ENCODE measurements around the gene CD3G. TPM values are rescaled to one million over a fixed set of nuclear protein-coding genes. Genes with fewer than 3 reads are reported as not detected.
A peak's percentile ranks its signal among the peaks of the same experiment; 100 is the strongest.

Gene CD3G
- total RNA-seq = under 1 TPM in 1 of 2 donors, not detected in 1; 0.24 TPM

DNA sequence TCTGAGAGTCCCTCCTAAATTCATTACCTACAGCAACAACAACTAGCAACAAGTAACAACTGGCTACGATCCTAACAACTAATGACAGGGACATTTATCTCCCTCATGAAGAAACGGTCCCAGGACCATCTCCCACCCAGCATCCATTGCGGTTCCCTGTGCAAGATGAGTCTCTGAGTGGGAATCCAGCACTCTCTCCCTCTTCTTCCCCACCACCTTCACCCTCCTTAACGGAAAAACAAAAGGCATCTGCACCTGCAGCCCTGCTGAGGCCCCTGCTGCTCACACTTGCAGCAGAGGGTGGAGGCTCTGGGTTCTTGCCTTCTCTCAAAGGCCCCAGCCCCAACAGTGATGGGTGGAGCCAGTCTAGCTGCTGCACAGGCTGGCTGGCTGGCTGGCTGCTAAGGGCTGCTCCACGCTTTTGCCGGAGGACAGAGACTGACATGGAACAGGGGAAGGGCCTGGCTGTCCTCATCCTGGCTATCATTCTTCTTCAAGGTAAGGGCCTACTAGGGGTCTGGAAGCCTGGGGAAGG, at the start of gene CD3G:
CD3G (plus strand) TSS at position 364 of the 535 bp plus-strand sequence; CDS start at position 444, 80 bp downstream.
- H3K4me3 ChIP-seq = no peak within 1 kb of the TSS
- no peaks in the 10 kb centered on the region for H3K9me3 ChIP-seq
- H3K4me1 ChIP-seq = no peaks in the 10 kb centered on the region
- TF ChIP-seq, protein P1, sequence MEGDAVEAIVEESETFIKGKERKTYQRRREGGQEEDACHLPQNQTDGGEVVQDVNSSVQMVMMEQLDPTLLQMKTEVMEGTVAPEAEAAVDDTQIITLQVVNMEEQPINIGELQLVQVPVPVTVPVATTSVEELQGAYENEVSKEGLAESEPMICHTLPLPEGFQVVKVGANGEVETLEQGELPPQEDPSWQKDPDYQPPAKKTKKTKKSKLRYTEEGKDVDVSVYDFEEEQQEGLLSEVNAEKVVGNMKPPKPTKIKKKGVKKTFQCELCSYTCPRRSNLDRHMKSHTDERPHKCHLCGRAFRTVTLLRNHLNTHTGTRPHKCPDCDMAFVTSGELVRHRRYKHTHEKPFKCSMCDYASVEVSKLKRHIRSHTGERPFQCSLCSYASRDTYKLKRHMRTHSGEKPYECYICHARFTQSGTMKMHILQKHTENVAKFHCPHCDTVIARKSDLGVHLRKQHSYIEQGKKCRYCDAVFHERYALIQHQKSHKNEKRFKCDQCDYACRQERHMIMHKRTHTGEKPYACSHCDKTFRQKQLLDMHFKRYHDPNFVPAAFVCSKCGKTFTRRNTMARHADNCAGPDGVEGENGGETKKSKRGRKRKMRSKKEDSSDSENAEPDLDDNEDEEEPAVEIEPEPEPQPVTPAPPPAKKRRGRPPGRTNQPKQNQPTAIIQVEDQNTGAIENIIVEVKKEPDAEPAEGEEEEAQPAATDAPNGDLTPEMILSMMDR (IDR thresholded peaks at IDR 0.05) = no peak
- no peaks in the 10 kb centered on the region for H3K27me3 ChIP-seq
- no peaks in the 10 kb centered on the region for H3K36me3 ChIP-seq
- H3K27ac ChIP-seq = no peak within 1 kb of the TSS
- DNase-seq (ENCODE audit: low spot score) = no peak

GRCh38 chr11:118295199-118295598, 48.9 kb upstream of the CD3G start:
- Histone ChIP-seq H3K9me3 (no peaks in the 10 kb centered on the region), H3K4me1 (no peaks in the 10 kb centered on the region)

GRCh38 chr11:118295815-118296454, 48.2 kb upstream of the CD3G start:
- H3K4me1 ChIP-seq = no peaks in the 10 kb centered on the region
- no peaks in the 10 kb centered on the region for H3K27me3 ChIP-seq

More at GRCh38 chr11:118295199-118295598, 48.9 kb upstream of the CD3G start:
- H3K27me3 ChIP-seq = no peaks in the 10 kb centered on the region
- H3K36me3 ChIP-seq = no peaks in the 10 kb centered on the region
- no peak overlapping the region for H3K4me3 ChIP-seq
- DNase-seq (ENCODE audit: low spot score) = no peak
- TF ChIP-seq, protein P1 (IDR thresholded peaks at IDR 0.05) = no peak
- H3K27ac ChIP-seq = no peak overlapping the region

GRCh38 chr11:118301600-118302195, 42.4 kb upstream of the CD3G start:
- DNase-seq (ENCODE audit: low spot score) = no peak
- no peaks in the 10 kb centered on the region for H3K9me3 ChIP-seq
- no peaks in the 10 kb centered on the region for H3K4me1 ChIP-seq
- TF ChIP-seq, protein P1 (IDR thresholded peaks at IDR 0.05) = no peak
- no peak overlapping the region for H3K4me3 ChIP-seq
- H3K27me3 ChIP-seq = no peaks in the 10 kb centered on the region
- no peaks in the 10 kb centered on the region for H3K36me3 ChIP-seq
- no peak overlapping the region for H3K27ac ChIP-seq

More at GRCh38 chr11:118295815-118296454, 48.2 kb upstream of the CD3G start:
- H3K36me3 ChIP-seq = no peaks in the 10 kb centered on the region
- H3K27ac ChIP-seq = no peak overlapping the region
- no peak overlapping the region for H3K4me3 ChIP-seq
- no peak for DNase-seq (ENCODE audit: low spot score)
- TF ChIP-seq, protein P1 (IDR thresholded peaks at IDR 0.05) = peak; percentile 22 to 62
- H3K9me3 ChIP-seq = no peaks in the 10 kb centered on the region

DNA sequence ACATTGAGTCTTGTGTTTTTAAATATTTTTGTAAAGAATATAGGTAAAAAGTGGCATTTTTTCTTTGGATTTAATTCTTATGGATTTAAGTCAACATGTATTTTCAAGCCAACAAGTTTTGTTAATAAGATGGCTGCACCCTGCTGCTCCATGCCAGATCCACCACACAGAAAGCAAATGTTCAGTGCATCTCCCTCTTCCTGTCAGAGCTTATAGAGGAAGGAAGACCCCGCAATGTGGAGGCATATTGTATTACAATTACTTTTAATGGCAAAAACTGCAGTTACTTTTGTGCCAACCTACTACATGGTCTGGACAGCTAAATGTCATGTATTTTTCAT, 39.9 kb upstream of the CD3G start:
- TF ChIP-seq, protein P1 (IDR thresholded peaks at IDR 0.05) = no peak
- H3K4me3 ChIP-seq = no peak overlapping the region
- H3K9me3 ChIP-seq = no peaks in the 10 kb centered on the region
- no peaks in the 10 kb centered on the region for H3K4me1 ChIP-seq
- H3K27ac ChIP-seq = no peak overlapping the region
- no peaks in the 10 kb centered on the region for H3K36me3 ChIP-seq
- H3K27me3 ChIP-seq = no peaks in the 10 kb centered on the region
- no peak for DNase-seq (ENCODE audit: low spot score)
